ENCODE data around the gene COL5A1.

The COL5A1 gene

GRCh38 chr9:134693011-134693410 is 51.4 kb downstream of the COL5A1 start:
- H3K4me3 ChIP-seq (ENCODE audit: low read length), result no peak overlapping the region
- DNase-seq (ENCODE audit: low read depth), result no peak
- TF ChIP-seq, protein P1, sequence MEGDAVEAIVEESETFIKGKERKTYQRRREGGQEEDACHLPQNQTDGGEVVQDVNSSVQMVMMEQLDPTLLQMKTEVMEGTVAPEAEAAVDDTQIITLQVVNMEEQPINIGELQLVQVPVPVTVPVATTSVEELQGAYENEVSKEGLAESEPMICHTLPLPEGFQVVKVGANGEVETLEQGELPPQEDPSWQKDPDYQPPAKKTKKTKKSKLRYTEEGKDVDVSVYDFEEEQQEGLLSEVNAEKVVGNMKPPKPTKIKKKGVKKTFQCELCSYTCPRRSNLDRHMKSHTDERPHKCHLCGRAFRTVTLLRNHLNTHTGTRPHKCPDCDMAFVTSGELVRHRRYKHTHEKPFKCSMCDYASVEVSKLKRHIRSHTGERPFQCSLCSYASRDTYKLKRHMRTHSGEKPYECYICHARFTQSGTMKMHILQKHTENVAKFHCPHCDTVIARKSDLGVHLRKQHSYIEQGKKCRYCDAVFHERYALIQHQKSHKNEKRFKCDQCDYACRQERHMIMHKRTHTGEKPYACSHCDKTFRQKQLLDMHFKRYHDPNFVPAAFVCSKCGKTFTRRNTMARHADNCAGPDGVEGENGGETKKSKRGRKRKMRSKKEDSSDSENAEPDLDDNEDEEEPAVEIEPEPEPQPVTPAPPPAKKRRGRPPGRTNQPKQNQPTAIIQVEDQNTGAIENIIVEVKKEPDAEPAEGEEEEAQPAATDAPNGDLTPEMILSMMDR (conservative IDR thresholded peaks at IDR 0.05; ENCODE audit: low read depth, low read length), result no peak

GRCh38 chr9:134693641-134694367 is 52.2 kb downstream of the COL5A1 start:
- DNase-seq (ENCODE audit: low read depth), result no peak
- H3K4me3 ChIP-seq (ENCODE audit: low read length), result no peak overlapping the region
- TF ChIP-seq, protein P1 (conservative IDR thresholded peaks at IDR 0.05; ENCODE audit: low read depth, low read length), result no peak

DNA sequence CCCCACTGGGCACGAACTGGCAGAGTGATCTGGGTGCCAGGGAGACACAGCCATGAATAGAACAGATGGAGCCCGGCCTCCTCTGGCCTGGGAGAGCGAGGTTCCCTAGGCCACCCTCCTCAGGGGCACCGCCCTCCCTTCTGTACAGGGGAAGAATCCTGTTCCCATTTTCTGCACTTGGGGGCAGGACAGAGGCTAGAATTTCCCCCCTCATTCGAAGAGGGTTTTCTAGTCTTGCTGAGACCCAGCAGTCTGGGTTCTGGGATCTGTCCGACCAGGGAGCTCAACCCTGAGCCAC is 52.7 kb downstream of the COL5A1 start:
- H3K4me3 ChIP-seq (ENCODE audit: low read length), result no peak overlapping the region
- DNase-seq (ENCODE audit: low read depth), result no peak
- TF ChIP-seq, protein P1 (conservative IDR thresholded peaks at IDR 0.05; ENCODE audit: low read depth, low read length), result no peak

DNA sequence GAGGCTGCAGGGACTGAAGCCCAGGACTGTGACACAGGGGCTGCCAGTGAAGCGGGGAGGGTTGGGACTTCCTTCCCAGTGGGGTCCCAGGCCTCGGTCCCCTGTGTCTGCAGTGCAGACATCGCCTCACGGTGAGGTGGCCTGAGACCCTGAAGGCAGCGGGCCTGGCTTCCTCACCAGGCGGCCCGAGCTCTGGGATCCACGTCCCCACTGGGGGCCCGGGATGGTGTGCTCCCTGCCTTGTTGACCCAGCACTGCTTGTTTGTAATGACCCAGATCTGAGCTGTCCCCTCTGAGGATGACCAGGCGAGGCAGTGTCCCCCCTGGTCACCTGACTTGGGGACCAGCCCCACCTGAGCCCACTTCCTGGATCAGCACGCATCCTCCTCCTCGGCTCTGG is 53.1 kb downstream of the COL5A1 start:
- no peak overlapping the region for H3K4me3 ChIP-seq (ENCODE audit: low read length)
- TF ChIP-seq, protein P1 (conservative IDR thresholded peaks at IDR 0.05; ENCODE audit: low read depth, low read length), result no peak
- DNase-seq (ENCODE audit: low read depth), result no peak

GRCh38 chr9:134695144-134695543 is 53.5 kb downstream of the COL5A1 start:
- H3K4me3 ChIP-seq (ENCODE audit: low read length), result no peak overlapping the region
- no peak for DNase-seq (ENCODE audit: low read depth)
- TF ChIP-seq, protein P1 (conservative IDR thresholded peaks at IDR 0.05; ENCODE audit: low read depth, low read length), result no peak

GRCh38 chr9:134696433-134696832 is 54.8 kb downstream of the COL5A1 start:
- TF ChIP-seq, protein P1 (conservative IDR thresholded peaks at IDR 0.05; ENCODE audit: low read depth, low read length), result no peak
- no peak for DNase-seq (ENCODE audit: low read depth)
- H3K4me3 ChIP-seq (ENCODE audit: low read length), result no peak overlapping the region

GRCh38 chr9:134698111-134698510 is 56.5 kb downstream of the COL5A1 start:
- TF ChIP-seq, protein P1 (conservative IDR thresholded peaks at IDR 0.05; ENCODE audit: low read depth, low read length), result no peak
- no peak overlapping the region for H3K4me3 ChIP-seq (ENCODE audit: low read length)
- DNase-seq (ENCODE audit: low read depth), result no peak
